ENCODE results near the gene ASIC2.

ASIC2 gene

GRCh38 chr17:33242375-33243124, 50.5 kb downstream of the ASIC2 start:
- no peak for DNase-seq

- no peak for DNase-seq
Measured at GRCh38 chr17:33241390-33241789, 51.7 kb downstream of the ASIC2 start.

GRCh38 chr17:33240362-33240761, 52.7 kb downstream of the ASIC2 start:
- DNase-seq = no peak

GRCh38 chr17:33239702-33240101, 53.4 kb downstream of the ASIC2 start:
- no peak for DNase-seq

GRCh38 chr17:33234930-33235685, 58.0 kb downstream of the ASIC2 start:
- peak; percentile 76 for DNase-seq

GRCh38 chr17:33234233-33234632, 58.9 kb downstream of the ASIC2 start:
- DNase-seq = no peak

- DNase-seq = no peak
Measured at GRCh38 chr17:33233811-33234177, 59.3 kb downstream of the ASIC2 start.

- DNase-seq = no peak
Measured at GRCh38 chr17:33229499-33229898, 63.6 kb downstream of the ASIC2 start.

GRCh38 chr17:33229028-33229427, 64.1 kb downstream of the ASIC2 start:
- no peak for DNase-seq

GRCh38 chr17:33228548-33228947, 64.5 kb downstream of the ASIC2 start:
- no peak for DNase-seq

- DNase-seq = no peak
Measured at GRCh38 chr17:33227911-33228310, 65.2 kb downstream of the ASIC2 start.

GRCh38 chr17:33225994-33226393, 67.1 kb downstream of the ASIC2 start:
- no peak for DNase-seq

- DNase-seq = no peak
Measured at GRCh38 chr17:33225509-33225908, 67.6 kb downstream of the ASIC2 start.

- no peak for DNase-seq
Measured at GRCh38 chr17:33220036-33220435, 73.1 kb downstream of the ASIC2 start.

- DNase-seq = no peak
Measured at GRCh38 chr17:33218698-33219601, 74.1 kb downstream of the ASIC2 start.

- DNase-seq = no peak
Measured at GRCh38 chr17:33217891-33218290, 75.2 kb downstream of the ASIC2 start.

- no peak for DNase-seq
Measured at GRCh38 chr17:33214996-33215395, 78.1 kb downstream of the ASIC2 start.

GRCh38 chr17:33210285-33210684, 82.8 kb downstream of the ASIC2 start:
- DNase-seq = peak; percentile 3

- peak; percentile 9 for DNase-seq
Measured at GRCh38 chr17:33209671-33210070, 83.4 kb downstream of the ASIC2 start.

- no peak for DNase-seq
Measured at GRCh38 chr17:33207231-33207630, 85.9 kb downstream of the ASIC2 start.

- no peak for DNase-seq
Measured at GRCh38 chr17:33205552-33205951, 87.5 kb downstream of the ASIC2 start.

- DNase-seq = no peak
Measured at GRCh38 chr17:33204701-33205100, 88.4 kb downstream of the ASIC2 start.

- no peak for DNase-seq
Measured at GRCh38 chr17:33204156-33204555, 88.9 kb downstream of the ASIC2 start.

Data from femur (tissue), 1 donor.